CD14-positive monocyte (primary cell): ENCODE measurements around the gene TBX18. TPM values are rescaled to one million over a fixed set of nuclear protein-coding genes. Genes with fewer than 3 reads are reported as not detected.

ENCODE experiments used
- DNase-seq, 3 donors: peaks; one replicate each; pipeline ENCODE4 v3.0.0-alpha.2; 2011 to 2022
- H2AFZ ChIP-seq: 2 replicates; pipeline ENCODE4 v1.6.0; 2012; ENCODE audit warnings: mild to moderate bottlenecking, low read depth, low read length, inconsistent platforms; ENCODE audit not compliant: insufficient read depth, poor library complexity, severe bottlenecking
- H3K27ac ChIP-seq, 2 donors: 1 replicate in 1 of 2; 2 replicates in 1 of 2; pipeline ENCODE4 v1.5.1; 2012 to 2013; ENCODE audit warnings: low read length in 2 of 2, control low read depth in 1 of 2, inconsistent platforms in 1 of 2, low read depth in 1 of 2, mild to moderate bottlenecking in 1 of 2
- H3K27me3 ChIP-seq, 2 donors: one replicate each; pipeline versions ENCODE4 v1.6.0 to v1.6.1; 2011 to 2013; ENCODE audit warnings: low read length in 2 of 2; ENCODE audit not compliant: control insufficient read depth in 2 of 2, insufficient read depth in 2 of 2
- H3K36me3 ChIP-seq, 2 donors: replicated peaks in 1 of 2; 1 replicate in 1 of 2; 2 replicates in 1 of 2; pipeline versions ENCODE4 v1.5.1 to v1.6.1; 2012 to 2013; ENCODE audit warnings: low read length in 2 of 2, control low read depth in 1 of 2, inconsistent platforms in 1 of 2, mild to moderate bottlenecking in 1 of 2; ENCODE audit not compliant: insufficient read depth in 2 of 2, control insufficient read depth in 1 of 2
- H3K4me1 ChIP-seq, 2 donors: 1 replicate in 1 of 2; 2 replicates in 1 of 2; pipeline versions ENCODE4 v1.5.1 to v1.6.1; 2012 to 2013; ENCODE audit warnings: low read length in 2 of 2, control low read depth in 1 of 2, inconsistent platforms in 1 of 2, mild to moderate bottlenecking in 1 of 2, moderate library complexity in 1 of 2; ENCODE audit not compliant: insufficient read depth in 2 of 2, control insufficient read depth in 1 of 2
- H3K4me2 ChIP-seq: replicated peaks from 2 replicates; pipeline ENCODE3; 2012; ENCODE audit warnings: low read length, moderate library complexity, mild to moderate bottlenecking; ENCODE audit not compliant: poor library complexity, severe bottlenecking; ENCODE audit errors: extremely low read depth
- H3K4me3 ChIP-seq, 3 experiments: fragments of 200-600 bp in 1 of 3; sonication (generic) in 1 of 3; replicated peaks in 1 of 3; 1 replicate in 2 of 3; 2 replicates in 1 of 3; pipeline ENCODE4 v1.5.1; 2011 to 2013; ENCODE audit warnings: low read length in 3 of 3, mild to moderate bottlenecking in 3 of 3, control low read depth in 2 of 3, low read depth in 2 of 3, inconsistent platforms in 1 of 3, moderate library complexity in 1 of 3
- H3K79me2 ChIP-seq: 2 replicates; pipeline ENCODE4 v1.6.0; 2012; ENCODE audit warnings: mild to moderate bottlenecking, control low read depth, inconsistent platforms, low read length, moderate library complexity; ENCODE audit not compliant: insufficient read depth
- H3K9ac ChIP-seq: 2 replicates; pipeline ENCODE4 v1.6.0; 2017; ENCODE audit warnings: low read length, mild to moderate bottlenecking; ENCODE audit not compliant: insufficient read depth, poor library complexity, severe bottlenecking
- H3K9me3 ChIP-seq, 2 donors: replicated peaks in 1 of 2; 1 replicate in 1 of 2; 2 replicates in 1 of 2; pipeline versions ENCODE4 v1.5.1 to v1.6.1; 2012 to 2013; ENCODE audit warnings: low read length in 2 of 2, control low read depth in 1 of 2; ENCODE audit not compliant: control insufficient read depth in 1 of 2, insufficient read depth in 1 of 2
- H4K20me1 ChIP-seq: 2 replicates; pipeline ENCODE4 v1.6.0; 2012; ENCODE audit warnings: mild to moderate bottlenecking, low read length, control low read depth, moderate library complexity; ENCODE audit not compliant: insufficient read depth
- H3K27ac Mint-ChIP-seq, 7 donors: one replicate each; pipeline ENCODE4 v1.8.0; 2020; ENCODE audit warnings: mild to moderate bottlenecking in 7 of 7, mixed read lengths in 7 of 7, moderate library complexity in 6 of 7, inconsistent platforms in 2 of 7
- H3K27me3 Mint-ChIP-seq, 3 donors: one replicate each; pipeline ENCODE4 v1.8.0; 2021 to 2022; ENCODE audit warnings: low read depth in 3 of 3, mild to moderate bottlenecking in 3 of 3, mixed read lengths in 3 of 3, moderate library complexity in 3 of 3, inconsistent platforms in 1 of 3
- H3K36me3 Mint-ChIP-seq, 2 donors: one replicate each; pipeline ENCODE4 v1.8.0; 2020; ENCODE audit warnings: mixed read lengths in 2 of 2, inconsistent platforms in 1 of 2, mild to moderate bottlenecking in 1 of 2
- H3K4me1 Mint-ChIP-seq: one replicate; pipeline ENCODE4 v1.8.0; 2020; ENCODE audit warnings: mild to moderate bottlenecking, mixed read lengths
- H3K4me3 Mint-ChIP-seq, 2 donors: one replicate each; pipeline ENCODE4 v1.8.0; 2020; ENCODE audit warnings: mild to moderate bottlenecking in 2 of 2, mixed read lengths in 2 of 2, moderate library complexity in 1 of 2
- H3K9me3 Mint-ChIP-seq, 7 donors: one replicate each; pipeline ENCODE4 v1.8.0; 2020 to 2022; ENCODE audit warnings: mixed read lengths in 7 of 7, mild to moderate bottlenecking in 6 of 7, moderate library complexity in 6 of 7, inconsistent platforms in 2 of 7
- WGBS: methylation state at CpG from one replicate; pipeline ENCODE4 v1.1.5; 2013; ENCODE audit warnings: missing lambda C conversion rate; ENCODE audit not compliant: insufficient coverage; 5-methylcytosine and 5-hydroxymethylcytosine counted together
- intact Hi-C, 2 donors: fragments of 100-400 bp; cut with micrococcal nuclease; formaldehyde crosslinking; loops; one replicate each; pipeline versions ENCODE4 v1.15.0 to v1.15.1; 2023
- polyA plus RNA-seq, 3 donors: library from polyadenylated mRNA; depleted of rRNA in 1 of 3; unstranded in 2 of 3; stranded (reverse) in 1 of 3; fragments of 300-500 nt in 2 of 3; fragments of >200 nt in 1 of 3; fragmentation: Illumina TruSeq in 2 of 3; gene quantifications; 1 replicate in 2 of 3; 2 replicates in 1 of 3; pipeline ENCODE4 v1.2.3, GENCODE V29; 2012 to 2021
- TF ChIP-seq, protein P1 (sequence below): fragments of 200-600 bp; IDR thresholded peaks from one replicate; pipeline ENCODE4 v1.8.0; 2022; ENCODE audit warnings: antibody characterized with exemption, mild to moderate bottlenecking

TBX18 gene
- polyA plus RNA-seq, 3 donors: 0.01 TPM; not detected in 2

DNA sequence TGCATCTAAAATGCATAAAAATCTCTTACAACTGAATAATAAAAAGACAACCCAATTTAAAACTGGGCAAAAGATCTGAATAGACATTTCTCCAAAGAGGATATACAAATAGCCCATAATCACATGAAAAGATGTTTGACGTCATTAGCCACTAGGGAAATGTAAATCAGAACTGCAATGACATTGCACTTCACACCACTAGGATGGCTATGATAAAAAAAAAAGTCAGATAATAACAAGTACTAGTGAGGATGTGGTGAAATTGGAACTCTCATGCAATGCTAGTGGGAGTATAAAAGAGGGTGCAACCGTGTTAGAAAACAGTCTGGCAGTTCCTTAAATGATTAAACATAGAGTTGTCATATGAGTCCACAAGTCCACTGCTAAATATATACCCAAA, 24.3 kb upstream of the TBX18 start:
- intact Hi-C loops: no loop called here
- no peak overlapping the region for H3K27ac ChIP-seq
- H2AFZ ChIP-seq: no peak overlapping the region
- no peaks in the 10 kb centered on the region for H3K36me3 Mint-ChIP-seq
- no peaks in the 10 kb centered on the region for H3K9me3 ChIP-seq
- no peaks in the 10 kb centered on the region for H3K36me3 ChIP-seq
- H3K79me2 ChIP-seq: no peaks in the 10 kb centered on the region
- no peak overlapping the region for H3K4me2 ChIP-seq
- DNase-seq: no peak
- WGBS: no CpG with 5 or more reads among the region's 2 CpGs
- H3K27me3 ChIP-seq: no peaks in the 10 kb centered on the region
- H3K27ac Mint-ChIP-seq: no peak overlapping the region
- no peaks in the 10 kb centered on the region for H4K20me1 ChIP-seq
- no peak overlapping the region for H3K4me3 ChIP-seq
- H3K4me1 ChIP-seq: no peaks in the 10 kb centered on the region
- no peak overlapping the region for H3K9ac ChIP-seq
- no peaks in the 10 kb centered on the region for H3K27me3 Mint-ChIP-seq
- TF ChIP-seq, protein P1, sequence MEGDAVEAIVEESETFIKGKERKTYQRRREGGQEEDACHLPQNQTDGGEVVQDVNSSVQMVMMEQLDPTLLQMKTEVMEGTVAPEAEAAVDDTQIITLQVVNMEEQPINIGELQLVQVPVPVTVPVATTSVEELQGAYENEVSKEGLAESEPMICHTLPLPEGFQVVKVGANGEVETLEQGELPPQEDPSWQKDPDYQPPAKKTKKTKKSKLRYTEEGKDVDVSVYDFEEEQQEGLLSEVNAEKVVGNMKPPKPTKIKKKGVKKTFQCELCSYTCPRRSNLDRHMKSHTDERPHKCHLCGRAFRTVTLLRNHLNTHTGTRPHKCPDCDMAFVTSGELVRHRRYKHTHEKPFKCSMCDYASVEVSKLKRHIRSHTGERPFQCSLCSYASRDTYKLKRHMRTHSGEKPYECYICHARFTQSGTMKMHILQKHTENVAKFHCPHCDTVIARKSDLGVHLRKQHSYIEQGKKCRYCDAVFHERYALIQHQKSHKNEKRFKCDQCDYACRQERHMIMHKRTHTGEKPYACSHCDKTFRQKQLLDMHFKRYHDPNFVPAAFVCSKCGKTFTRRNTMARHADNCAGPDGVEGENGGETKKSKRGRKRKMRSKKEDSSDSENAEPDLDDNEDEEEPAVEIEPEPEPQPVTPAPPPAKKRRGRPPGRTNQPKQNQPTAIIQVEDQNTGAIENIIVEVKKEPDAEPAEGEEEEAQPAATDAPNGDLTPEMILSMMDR: no peak
- no peaks in the 10 kb centered on the region for H3K4me1 Mint-ChIP-seq
- H3K9me3 Mint-ChIP-seq: peaks cover 0 to 9% (median 0%) of the 10 kb centered on the region in 7 donors
- no peak overlapping the region for H3K4me3 Mint-ChIP-seq

DNA sequence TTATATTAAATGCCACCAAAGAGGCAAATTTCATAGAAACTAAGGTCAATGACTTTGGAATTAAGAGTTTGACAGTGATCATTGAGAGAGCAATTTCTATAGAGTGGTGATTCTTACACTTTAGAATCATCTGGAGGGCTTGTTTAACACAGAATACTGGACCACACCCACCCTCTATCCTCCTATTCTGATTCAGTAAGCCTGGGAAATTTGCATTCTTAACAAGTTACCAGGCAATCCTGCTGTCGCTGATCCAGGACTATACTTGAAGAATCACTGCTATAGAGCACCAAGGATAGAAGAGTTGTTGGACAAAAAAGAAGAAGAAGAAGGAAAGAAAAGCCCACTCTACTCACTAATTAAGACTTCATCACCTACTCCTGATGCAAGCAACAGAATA, 21.3 kb upstream of the TBX18 start:
- Mint-ChIP-seq H3K27ac (no peak overlapping the region), H3K4me1 (no peaks in the 10 kb centered on the region), H3K36me3 (no peaks in the 10 kb centered on the region), H3K4me3 (no peak overlapping the region), H3K27me3 (peaks cover 0 to 2% (median 0%) of the 10 kb centered on the region in 3 donors), H3K9me3 (peaks cover 0 to 7% (median 0%) of the 10 kb centered on the region in 7 donors)
- no peak overlapping the region for H3K4me3 ChIP-seq
- H2AFZ ChIP-seq: no peak overlapping the region
- no peaks in the 10 kb centered on the region for H4K20me1 ChIP-seq
- no peaks in the 10 kb centered on the region for H3K4me1 ChIP-seq
- intact Hi-C loops: no loop called here
- H3K79me2 ChIP-seq: no peaks in the 10 kb centered on the region
- WGBS: no CpG with 5 or more reads among the region's 1 CpG
- H3K4me2 ChIP-seq: no peak overlapping the region
- peaks cover 0 to 2% of the 10 kb centered on the region in 2 donors for H3K27me3 ChIP-seq
- H3K36me3 ChIP-seq: no peaks in the 10 kb centered on the region
- no peak overlapping the region for H3K27ac ChIP-seq
- H3K9ac ChIP-seq: no peak overlapping the region
- TF ChIP-seq, protein P1: no peak
- no peaks in the 10 kb centered on the region for H3K9me3 ChIP-seq
- no peak for DNase-seq
